ENCODE results near the gene CCSER1.

The CCSER1 gene

DNA sequence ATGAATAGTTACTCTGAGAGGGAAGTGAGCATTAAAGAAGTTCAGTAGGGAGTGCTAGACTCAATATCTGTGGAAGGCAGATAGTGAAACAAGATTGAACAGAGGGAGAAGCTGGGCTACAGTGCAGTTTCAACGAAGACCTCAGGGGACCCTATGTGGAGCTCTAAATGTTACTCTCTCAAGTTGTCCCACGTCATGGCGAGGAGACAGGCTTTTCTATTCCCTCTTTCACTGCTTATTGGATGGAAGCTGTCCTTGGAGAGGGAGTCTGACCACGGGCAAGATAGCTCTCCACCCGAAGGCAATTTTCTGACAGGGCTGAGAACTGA lies 42.3 kb upstream of the CCSER1 start:
- DNase-seq (ENCODE audit: extremely low spot score), result no peak
- POLR2A ChIA-PET, result no interaction called here
- CTCF ChIA-PET, result no interaction called here
- TF ChIP-seq, protein P1, sequence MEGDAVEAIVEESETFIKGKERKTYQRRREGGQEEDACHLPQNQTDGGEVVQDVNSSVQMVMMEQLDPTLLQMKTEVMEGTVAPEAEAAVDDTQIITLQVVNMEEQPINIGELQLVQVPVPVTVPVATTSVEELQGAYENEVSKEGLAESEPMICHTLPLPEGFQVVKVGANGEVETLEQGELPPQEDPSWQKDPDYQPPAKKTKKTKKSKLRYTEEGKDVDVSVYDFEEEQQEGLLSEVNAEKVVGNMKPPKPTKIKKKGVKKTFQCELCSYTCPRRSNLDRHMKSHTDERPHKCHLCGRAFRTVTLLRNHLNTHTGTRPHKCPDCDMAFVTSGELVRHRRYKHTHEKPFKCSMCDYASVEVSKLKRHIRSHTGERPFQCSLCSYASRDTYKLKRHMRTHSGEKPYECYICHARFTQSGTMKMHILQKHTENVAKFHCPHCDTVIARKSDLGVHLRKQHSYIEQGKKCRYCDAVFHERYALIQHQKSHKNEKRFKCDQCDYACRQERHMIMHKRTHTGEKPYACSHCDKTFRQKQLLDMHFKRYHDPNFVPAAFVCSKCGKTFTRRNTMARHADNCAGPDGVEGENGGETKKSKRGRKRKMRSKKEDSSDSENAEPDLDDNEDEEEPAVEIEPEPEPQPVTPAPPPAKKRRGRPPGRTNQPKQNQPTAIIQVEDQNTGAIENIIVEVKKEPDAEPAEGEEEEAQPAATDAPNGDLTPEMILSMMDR (IDR thresholded peaks at IDR 0.05; ENCODE audit: control extremely low read depth, extremely low read depth, low read depth, missing control alignments), result no peak

DNA sequence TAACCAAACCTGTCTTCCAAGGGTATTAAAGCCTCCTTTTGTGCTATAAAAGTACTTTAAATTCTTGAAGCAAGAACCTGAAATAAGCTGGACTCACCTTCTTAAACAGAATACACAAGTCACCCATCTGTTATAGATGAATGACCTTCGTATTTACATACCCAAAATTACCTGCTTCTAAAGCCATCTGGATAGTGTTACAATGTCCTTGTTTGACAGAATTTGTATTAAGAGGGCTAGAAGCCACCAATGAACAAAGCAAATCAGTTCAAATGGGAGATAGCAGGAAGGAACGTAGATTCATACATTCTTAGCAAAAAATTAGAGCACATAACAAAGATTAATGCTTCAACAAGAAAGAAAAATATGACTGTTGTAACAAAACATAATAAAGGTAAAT lies 33.7 kb upstream of the CCSER1 start:
- TF ChIP-seq, protein P1 (IDR thresholded peaks at IDR 0.05; ENCODE audit: control extremely low read depth, extremely low read depth, low read depth, missing control alignments), result no peak
- ChIA-PET CTCF (interaction anchor here (0.8 to 1.6 kb wide), 2 partner anchors 12 to 13 kb away, joined by 3 to 4 read pairs; no protein-coding TSS in a partner anchor), POLR2A (no interaction called here)
- DNase-seq (ENCODE audit: extremely low spot score), result no peak

DNA sequence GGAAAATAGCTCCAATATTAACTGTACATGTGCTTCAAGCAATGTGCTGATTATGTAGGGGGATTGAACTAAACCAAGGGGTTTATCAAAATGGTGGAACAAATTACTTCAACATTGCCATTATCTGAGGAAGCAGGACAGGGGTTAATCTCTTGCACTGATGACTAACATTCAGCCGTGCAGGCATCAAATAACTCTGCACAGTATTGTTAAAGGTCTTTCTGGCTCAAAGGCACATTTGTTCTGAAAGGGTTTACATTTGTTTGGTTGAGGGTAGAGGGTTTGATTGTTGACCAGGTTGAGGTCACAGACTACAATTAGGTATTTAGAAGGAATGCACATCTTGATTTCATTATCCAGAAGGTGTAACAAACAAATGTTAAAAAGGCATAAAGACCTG lies 32.2 kb upstream of the CCSER1 start:
- TF ChIP-seq, protein P1 (IDR thresholded peaks at IDR 0.05; ENCODE audit: control extremely low read depth, extremely low read depth, low read depth, missing control alignments), result no peak
- ChIA-PET POLR2A (no interaction called here), CTCF (no interaction called here)
- DNase-seq (ENCODE audit: extremely low spot score), result no peak

DNA sequence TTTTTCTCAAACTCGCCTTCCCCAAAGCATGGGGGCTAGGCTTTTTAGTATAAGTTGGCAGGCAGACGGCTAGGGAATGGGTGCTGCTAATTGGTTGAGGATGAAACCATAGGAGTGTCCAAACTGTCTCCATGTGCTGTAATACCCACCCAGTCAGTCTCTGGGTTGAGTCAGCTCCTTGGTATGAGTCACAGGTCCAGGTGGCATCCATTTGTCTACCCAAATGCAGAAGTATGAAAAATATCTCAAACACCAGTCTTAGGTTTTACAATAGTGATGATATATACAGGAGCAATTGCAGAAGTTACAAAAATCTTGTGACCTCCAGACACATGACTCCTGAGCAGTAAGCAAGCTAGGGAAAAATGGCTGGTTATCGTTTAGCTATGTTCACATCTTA lies 27.4 kb upstream of the CCSER1 start:
- TF ChIP-seq, protein P1 (IDR thresholded peaks at IDR 0.05; ENCODE audit: control extremely low read depth, extremely low read depth, low read depth, missing control alignments), result no peak
- ChIA-PET CTCF (no interaction called here), POLR2A (no interaction called here)
- no peak for DNase-seq (ENCODE audit: extremely low spot score)

DNA sequence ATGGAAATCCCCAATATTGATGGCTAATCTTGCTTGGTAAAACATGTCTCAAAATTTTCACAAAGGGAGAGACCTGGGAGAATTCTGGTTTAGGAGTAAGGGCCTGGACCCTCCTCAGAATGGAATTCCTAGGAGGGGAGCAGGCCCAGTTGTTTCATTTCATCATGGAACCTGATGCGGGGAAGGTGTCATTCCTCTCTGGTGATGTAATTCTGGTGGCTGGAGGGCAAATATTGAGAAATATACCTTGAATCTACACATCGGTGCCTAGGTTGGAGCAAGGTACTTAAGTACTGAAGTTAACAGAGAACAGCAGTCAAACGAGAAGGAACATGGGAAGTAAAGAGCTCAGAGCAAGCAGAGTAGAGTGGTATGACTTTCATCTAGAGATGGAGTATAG lies 23.2 kb upstream of the CCSER1 start:
- no peak for DNase-seq (ENCODE audit: extremely low spot score)
- TF ChIP-seq, protein P1 (IDR thresholded peaks at IDR 0.05; ENCODE audit: control extremely low read depth, extremely low read depth, low read depth, missing control alignments), result no peak
- ChIA-PET CTCF (no interaction called here), POLR2A (no interaction called here)

DNA sequence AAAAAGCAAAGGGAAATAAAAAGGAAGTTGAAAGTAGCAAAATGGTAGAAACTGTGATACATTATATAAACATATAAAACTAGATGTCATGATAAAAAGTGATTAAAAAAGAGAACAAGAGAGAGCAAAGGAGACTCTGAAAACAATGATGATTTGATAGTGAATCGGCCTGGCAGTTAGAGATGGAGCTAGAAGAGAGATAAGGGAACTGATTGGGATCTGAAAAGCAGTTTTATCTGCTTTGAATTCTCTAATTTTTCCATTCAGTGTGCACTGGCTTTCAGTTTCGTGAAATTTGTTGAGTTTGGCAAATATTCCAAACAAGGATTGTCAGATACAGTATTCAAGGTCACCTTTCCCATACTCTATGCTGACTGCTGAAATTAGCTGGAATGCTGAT lies 21.9 kb upstream of the CCSER1 start:
- ChIA-PET CTCF (interaction anchor here (1.9 kb wide), 1 partner anchor 12 kb away, joined by 4 read pairs; no protein-coding TSS in a partner anchor), POLR2A (no interaction called here)
- DNase-seq (ENCODE audit: extremely low spot score), result no peak
- TF ChIP-seq, protein P1 (IDR thresholded peaks at IDR 0.05; ENCODE audit: control extremely low read depth, extremely low read depth, low read depth, missing control alignments), result no peak

DNA sequence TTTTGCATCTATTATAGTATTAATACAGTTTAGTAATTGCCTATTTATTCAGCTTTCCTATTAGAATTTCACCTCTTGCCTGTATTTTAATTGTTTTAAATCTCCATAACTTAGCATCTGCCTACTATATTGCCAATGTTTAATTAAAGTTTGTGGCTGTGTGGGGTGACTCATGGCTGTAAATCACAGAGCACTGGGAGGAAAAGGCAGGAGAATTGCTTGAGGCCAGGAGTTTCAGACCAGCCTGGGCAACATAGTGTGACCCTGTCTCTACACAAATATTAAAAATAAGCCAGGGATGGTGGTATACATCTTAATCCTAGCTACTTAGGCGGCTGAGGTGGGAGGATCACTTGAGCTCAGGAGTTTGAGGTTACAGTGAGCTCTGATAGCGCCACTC lies 14.5 kb upstream of the CCSER1 start:
- POLR2A ChIA-PET, result no interaction called here
- CTCF ChIA-PET, result interaction anchor here (1.0 kb wide), 1 partner anchor 22 kb away, joined by 3 read pairs; no protein-coding TSS in a partner anchor
- no peak for DNase-seq (ENCODE audit: extremely low spot score)
- TF ChIP-seq, protein P1 (IDR thresholded peaks at IDR 0.05; ENCODE audit: control extremely low read depth, extremely low read depth, low read depth, missing control alignments), result no peak
